ENCODE results near the gene ADGRV1.

The ADGRV1 gene

GRCh38 chr5:90875456-90875855 is 316.9 kb downstream of the ADGRV1 start:
- H3K9ac ChIP-seq (ENCODE audit: low read depth, low read length) = no peak overlapping the region
- no peak overlapping the region for H3K27ac ChIP-seq (ENCODE audit: low read depth, low read length)
- H3K9me3 ChIP-seq (ENCODE audit: insufficient read depth, low read depth, low read length) = no peaks in the 10 kb centered on the region
- peaks cover 7% of the 10 kb centered on the region; the same call in 1 of the 2 replicates for H3K36me3 ChIP-seq (ENCODE audit: insufficient read depth, low read length)
- H3K27me3 ChIP-seq (ENCODE audit: insufficient read depth, low read length) = no peaks in the 10 kb centered on the region
- no peak overlapping the region for H3K4me3 ChIP-seq (ENCODE audit: low read length)
- H3K4me1 ChIP-seq (ENCODE audit: insufficient read depth, low read length) = peaks cover 30% of the 10 kb centered on the region

GRCh38 chr5:90876366-90876765 is 317.8 kb downstream of the ADGRV1 start:
- Histone ChIP-seq H3K27ac (ENCODE audit: low read depth, low read length) (peak overlapping the region; percentile 22; the same call in 1 of the 2 replicates), H3K27me3 (ENCODE audit: insufficient read depth, low read length) (no peaks in the 10 kb centered on the region), H3K36me3 (ENCODE audit: insufficient read depth, low read length) (peaks cover 7% of the 10 kb centered on the region; the same call in 1 of the 2 replicates), H3K4me3 (ENCODE audit: low read length) (no peak overlapping the region), H3K9me3 (ENCODE audit: insufficient read depth, low read depth, low read length) (no peaks in the 10 kb centered on the region), H3K9ac (ENCODE audit: low read depth, low read length) (no peak overlapping the region), H3K4me1 (ENCODE audit: insufficient read depth, low read length) (peaks cover 36% of the 10 kb centered on the region)
- WGBS = 42% methylated on average over 1 of the region's 1 CpG

- H3K9ac ChIP-seq (ENCODE audit: low read depth, low read length) = no peak overlapping the region
- peaks cover 7% of the 10 kb centered on the region; the same call in 1 of the 2 replicates for H3K36me3 ChIP-seq (ENCODE audit: insufficient read depth, low read length)
- H3K4me3 ChIP-seq (ENCODE audit: low read length) = no peak overlapping the region
- no peaks in the 10 kb centered on the region for H3K9me3 ChIP-seq (ENCODE audit: insufficient read depth, low read depth, low read length)
- H3K27me3 ChIP-seq (ENCODE audit: insufficient read depth, low read length) = no peaks in the 10 kb centered on the region
- 89% methylated on average over 2 of the region's 2 CpGs for WGBS
- no peak overlapping the region for H3K27ac ChIP-seq (ENCODE audit: low read depth, low read length)
- peaks cover 43% of the 10 kb centered on the region for H3K4me1 ChIP-seq (ENCODE audit: insufficient read depth, low read length)
These were observed 318.5 kb downstream of the ADGRV1 start for GRCh38 chr5:90877049-90877448.

DNA sequence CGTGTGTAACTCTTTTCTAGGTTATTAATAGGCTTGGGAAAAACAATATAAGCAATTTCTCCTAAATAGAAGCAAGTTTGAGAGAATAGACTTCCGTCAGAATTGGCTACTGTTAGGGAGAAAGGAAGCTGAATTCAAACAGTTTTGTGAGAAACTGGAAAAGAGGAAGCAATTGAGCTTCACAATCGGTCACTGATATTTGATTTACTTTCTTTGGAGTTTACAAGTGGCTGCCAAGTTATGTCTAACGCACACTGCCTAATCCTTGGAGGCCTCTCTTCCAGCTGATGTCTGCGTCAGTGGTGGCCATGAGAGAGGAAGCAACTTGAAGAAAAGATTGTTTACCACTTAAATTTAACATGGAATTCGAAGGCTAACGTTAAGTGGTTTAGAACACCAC is 319.5 kb downstream of the ADGRV1 start:
- Histone ChIP-seq H3K27ac (ENCODE audit: low read depth, low read length) (no peak overlapping the region), H3K27me3 (ENCODE audit: insufficient read depth, low read length) (no peaks in the 10 kb centered on the region), H3K36me3 (ENCODE audit: insufficient read depth, low read length) (peaks cover 7% of the 10 kb centered on the region; the same call in 1 of the 2 replicates), H3K4me1 (ENCODE audit: insufficient read depth, low read length) (peaks cover 53% of the 10 kb centered on the region), H3K9me3 (ENCODE audit: insufficient read depth, low read depth, low read length) (no peaks in the 10 kb centered on the region), H3K9ac (ENCODE audit: low read depth, low read length) (no peak overlapping the region), H3K4me3 (ENCODE audit: low read length) (no peak overlapping the region)
- WGBS = 89% methylated on average over 7 of the region's 7 CpGs

GRCh38 chr5:90878549-90879196 is 320.1 kb downstream of the ADGRV1 start:
- 86% methylated on average over 2 of the region's 3 CpGs for WGBS
- Histone ChIP-seq H3K4me1 (ENCODE audit: insufficient read depth, low read length) (peaks cover 59% of the 10 kb centered on the region), H3K27ac (ENCODE audit: low read depth, low read length) (0 out of 2 replicates have a peak overlapping the region, but pooled peaks have one; percentile 21)

DNA sequence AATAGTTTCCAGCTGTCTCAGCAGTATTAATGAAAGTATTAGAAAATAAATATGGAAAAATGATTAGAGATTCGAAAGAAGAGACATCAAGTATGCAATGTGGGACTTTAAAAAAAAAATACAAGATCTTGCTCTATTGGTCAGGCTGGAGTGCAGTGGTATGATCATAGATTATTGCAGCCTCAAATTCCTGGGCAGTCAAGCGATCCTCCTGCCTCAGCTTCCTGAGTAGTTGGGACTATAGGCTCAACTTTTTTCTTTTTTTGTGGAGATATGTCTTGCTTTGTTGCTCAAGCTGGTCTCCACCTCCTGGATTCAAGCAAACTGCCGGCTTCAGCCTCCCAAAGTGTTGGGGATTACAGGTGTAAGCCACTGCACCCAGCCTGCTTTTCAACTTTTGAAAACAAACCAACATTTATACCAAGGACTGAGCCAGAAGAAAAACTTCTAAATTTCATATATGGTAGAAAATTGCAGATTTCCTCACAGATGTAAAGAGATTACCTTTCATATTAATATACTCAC is 323.1 kb downstream of the ADGRV1 start:
- H3K9ac ChIP-seq (ENCODE audit: low read depth, low read length) = no peak overlapping the region
- 64% methylated on average over 3 of the region's 3 CpGs for WGBS
- no peak overlapping the region; the same call in 1 of the 2 replicates for H3K27ac ChIP-seq (ENCODE audit: low read depth, low read length)
- H3K9me3 ChIP-seq (ENCODE audit: insufficient read depth, low read depth, low read length) = no peaks in the 10 kb centered on the region
- no peaks in the 10 kb centered on the region for H3K27me3 ChIP-seq (ENCODE audit: insufficient read depth, low read length)
- H3K4me3 ChIP-seq (ENCODE audit: low read length) = no peak overlapping the region
- H3K4me1 ChIP-seq (ENCODE audit: insufficient read depth, low read length) = peaks cover 46% of the 10 kb centered on the region
- peaks cover 7% of the 10 kb centered on the region; the same call in 1 of the 2 replicates for H3K36me3 ChIP-seq (ENCODE audit: insufficient read depth, low read length)

More at GRCh38 chr5:90878549-90879196, 320.1 kb downstream of the ADGRV1 start:
- H3K9me3 ChIP-seq (ENCODE audit: insufficient read depth, low read depth, low read length) = no peaks in the 10 kb centered on the region
- H3K9ac ChIP-seq (ENCODE audit: low read depth, low read length) = no peak overlapping the region
- peaks cover 7% of the 10 kb centered on the region; the same call in 1 of the 2 replicates for H3K36me3 ChIP-seq (ENCODE audit: insufficient read depth, low read length)
- H3K27me3 ChIP-seq (ENCODE audit: insufficient read depth, low read length) = no peaks in the 10 kb centered on the region
- H3K4me3 ChIP-seq (ENCODE audit: low read length) = no peak overlapping the region

DNA sequence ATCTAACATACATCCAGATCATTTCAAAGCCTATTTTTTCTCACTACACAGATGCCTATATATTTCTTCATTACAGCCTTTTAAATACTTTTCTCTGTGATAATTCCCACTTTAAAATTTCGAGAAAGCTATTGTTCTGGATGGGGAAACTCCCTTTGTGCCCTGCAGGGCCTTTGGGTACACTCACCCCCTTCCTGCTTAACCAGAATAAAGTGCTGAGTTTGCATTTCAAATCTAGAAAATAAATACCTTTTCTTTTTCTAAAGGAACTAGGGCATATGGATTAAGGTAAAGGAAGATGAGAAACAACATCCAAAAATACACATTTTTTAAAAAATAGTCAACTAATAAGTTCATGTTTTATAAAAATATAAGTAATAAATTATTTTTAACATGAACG is 323.9 kb downstream of the ADGRV1 start:
- WGBS = 22% methylated on average over 1 of the region's 2 CpGs
- no peak overlapping the region for H3K4me3 ChIP-seq (ENCODE audit: low read length)
- H3K4me1 ChIP-seq (ENCODE audit: insufficient read depth, low read length) = peaks cover 42% of the 10 kb centered on the region
- peaks cover 7% of the 10 kb centered on the region; the same call in 1 of the 2 replicates for H3K36me3 ChIP-seq (ENCODE audit: insufficient read depth, low read length)
- no peaks in the 10 kb centered on the region for H3K27me3 ChIP-seq (ENCODE audit: insufficient read depth, low read length)
- H3K27ac ChIP-seq (ENCODE audit: low read depth, low read length) = no peak overlapping the region
- H3K9me3 ChIP-seq (ENCODE audit: insufficient read depth, low read depth, low read length) = no peaks in the 10 kb centered on the region
- H3K9ac ChIP-seq (ENCODE audit: low read depth, low read length) = no peak overlapping the region

DNA sequence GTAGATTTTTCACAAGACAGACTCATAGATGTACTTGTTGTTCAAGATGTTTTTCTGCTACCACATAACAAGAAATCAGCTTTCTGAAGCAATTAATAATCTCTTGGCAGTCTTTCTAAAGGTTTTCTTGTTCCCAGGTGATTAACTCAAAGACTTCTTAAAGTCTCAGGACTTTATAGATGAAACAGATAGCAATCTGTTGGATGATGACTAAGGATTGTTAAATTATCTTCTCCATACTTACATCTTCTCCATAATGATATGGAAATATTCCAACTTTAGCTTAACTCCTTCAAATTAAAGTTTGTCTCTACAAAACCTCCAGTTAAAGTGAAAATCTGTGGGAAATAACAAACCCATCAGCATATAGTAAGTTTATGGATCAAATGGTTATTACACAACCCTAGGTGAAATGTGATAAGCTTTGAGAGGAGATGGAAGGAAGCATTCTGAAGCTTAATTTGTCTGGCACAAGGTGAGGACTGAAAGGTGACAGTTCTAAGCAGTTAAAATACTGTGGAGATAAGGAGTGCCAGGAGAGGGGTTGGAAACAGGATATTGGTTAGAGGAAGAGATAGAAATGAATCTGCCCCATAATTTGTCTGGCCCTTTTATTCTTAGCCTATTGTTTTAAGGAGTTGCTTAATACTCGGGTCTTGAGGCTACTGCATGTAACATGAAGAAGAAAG is 326.7 kb downstream of the ADGRV1 start:
- Histone ChIP-seq H3K27me3 (ENCODE audit: insufficient read depth, low read length) (no peaks in the 10 kb centered on the region), H3K9me3 (ENCODE audit: insufficient read depth, low read depth, low read length) (no peaks in the 10 kb centered on the region), H3K27ac (ENCODE audit: low read depth, low read length) (no peak overlapping the region), H3K4me1 (ENCODE audit: insufficient read depth, low read length) (peaks cover 50% of the 10 kb centered on the region), H3K4me3 (ENCODE audit: low read length) (no peak overlapping the region), H3K9ac (ENCODE audit: low read depth, low read length) (no peak overlapping the region), H3K36me3 (ENCODE audit: insufficient read depth, low read length) (no peaks in the 10 kb centered on the region)
- 81% methylated on average over 1 of the region's 1 CpG for WGBS

DNA sequence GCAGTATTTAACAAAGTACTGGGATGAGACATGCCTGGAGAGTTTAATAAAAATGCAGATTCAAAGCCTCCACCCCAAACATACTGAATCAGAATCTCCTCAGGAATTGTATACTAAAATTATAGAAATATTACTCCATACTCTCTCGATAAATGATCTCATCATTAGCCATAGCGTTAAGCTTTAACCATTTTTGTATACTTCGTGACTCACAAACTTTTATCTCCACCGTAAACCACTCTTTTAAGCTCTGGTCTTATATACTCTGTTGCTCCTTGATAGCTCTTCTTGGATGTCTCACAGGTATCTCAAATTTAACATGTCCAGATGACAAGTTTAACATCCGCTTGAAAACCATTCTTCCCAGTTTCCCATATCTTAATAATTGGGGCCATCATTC is 327.8 kb downstream of the ADGRV1 start:
- H3K4me1 ChIP-seq (ENCODE audit: insufficient read depth, low read length) = peaks cover 42% of the 10 kb centered on the region
- H3K4me3 ChIP-seq (ENCODE audit: low read length) = no peak overlapping the region
- no peaks in the 10 kb centered on the region for H3K36me3 ChIP-seq (ENCODE audit: insufficient read depth, low read length)
- no peak overlapping the region for H3K9ac ChIP-seq (ENCODE audit: low read depth, low read length)
- no peak overlapping the region for H3K27ac ChIP-seq (ENCODE audit: low read depth, low read length)
- H3K9me3 ChIP-seq (ENCODE audit: insufficient read depth, low read depth, low read length) = no peaks in the 10 kb centered on the region
- no peaks in the 10 kb centered on the region for H3K27me3 ChIP-seq (ENCODE audit: insufficient read depth, low read length)
- 96% methylated on average over 5 of the region's 5 CpGs for WGBS

DNA sequence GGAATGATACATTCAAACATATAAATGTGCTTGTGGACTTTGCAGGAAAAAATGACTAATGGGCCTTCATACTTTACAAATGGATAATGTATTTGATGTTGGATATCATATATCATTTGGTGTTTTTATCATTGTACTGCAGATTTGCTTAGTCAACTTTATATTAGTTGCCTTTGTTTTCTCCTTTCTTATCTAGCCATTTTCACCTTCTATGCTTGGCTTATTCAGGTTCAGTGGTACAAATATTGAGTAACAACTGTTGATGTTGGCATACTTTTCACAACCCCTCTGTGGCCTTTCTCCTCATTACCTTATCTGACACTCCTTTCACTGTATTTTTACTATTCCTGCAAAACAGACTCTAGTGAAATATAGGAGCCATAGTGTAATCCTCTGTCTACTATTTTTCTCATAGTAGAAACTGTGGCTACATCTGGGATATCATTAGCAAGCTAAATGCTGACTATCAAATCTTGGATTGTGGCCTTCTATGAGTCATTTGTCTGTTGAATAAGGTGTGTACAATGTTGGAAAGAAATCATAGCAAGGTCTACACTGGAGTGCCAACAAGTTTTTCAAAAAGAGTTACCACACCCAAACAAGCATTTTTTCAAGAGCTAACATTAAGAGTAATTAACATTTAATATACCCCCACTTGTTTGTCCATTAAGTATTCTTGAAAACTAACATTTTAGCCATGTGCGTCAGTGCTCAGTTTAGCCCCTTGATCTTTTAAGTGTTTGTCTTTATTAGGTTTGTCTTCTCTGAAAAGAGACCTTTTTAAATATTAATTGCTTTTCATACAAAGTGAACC is 330.1 kb downstream of the ADGRV1 start:
- Histone ChIP-seq H3K9me3 (ENCODE audit: insufficient read depth, low read depth, low read length) (no peaks in the 10 kb centered on the region), H3K4me1 (ENCODE audit: insufficient read depth, low read length) (peaks cover 19% of the 10 kb centered on the region), H3K27ac (ENCODE audit: low read depth, low read length) (no peak overlapping the region), H3K27me3 (ENCODE audit: insufficient read depth, low read length) (no peaks in the 10 kb centered on the region), H3K9ac (ENCODE audit: low read depth, low read length) (no peak overlapping the region), H3K4me3 (ENCODE audit: low read length) (no peak overlapping the region), H3K36me3 (ENCODE audit: insufficient read depth, low read length) (no peaks in the 10 kb centered on the region)
- WGBS = 100% methylated on average over 1 of the region's 1 CpG

DNA sequence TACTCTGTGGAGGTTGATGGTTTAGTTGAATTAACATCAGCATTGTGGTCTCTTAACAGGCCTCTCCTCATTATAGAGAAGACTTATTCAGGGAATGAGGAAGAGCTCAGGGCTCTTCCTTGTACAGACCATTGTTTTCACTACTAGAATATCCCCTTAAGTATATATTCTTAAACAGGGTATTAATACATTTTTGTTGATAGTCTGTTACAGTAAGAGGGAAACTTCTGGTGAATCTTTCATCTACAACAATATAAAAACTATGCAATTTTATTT is 330.7 kb downstream of the ADGRV1 start:
- Histone ChIP-seq H3K9ac (ENCODE audit: low read depth, low read length) (no peak overlapping the region), H3K4me3 (ENCODE audit: low read length) (no peak overlapping the region), H3K27me3 (ENCODE audit: insufficient read depth, low read length) (no peaks in the 10 kb centered on the region), H3K27ac (ENCODE audit: low read depth, low read length) (no peak overlapping the region), H3K36me3 (ENCODE audit: insufficient read depth, low read length) (no peaks in the 10 kb centered on the region), H3K4me1 (ENCODE audit: insufficient read depth, low read length) (peaks cover 17% of the 10 kb centered on the region), H3K9me3 (ENCODE audit: insufficient read depth, low read depth, low read length) (no peaks in the 10 kb centered on the region)
